ENCODE measurements around the gene SPHK1.

The SPHK1 gene

DNA sequence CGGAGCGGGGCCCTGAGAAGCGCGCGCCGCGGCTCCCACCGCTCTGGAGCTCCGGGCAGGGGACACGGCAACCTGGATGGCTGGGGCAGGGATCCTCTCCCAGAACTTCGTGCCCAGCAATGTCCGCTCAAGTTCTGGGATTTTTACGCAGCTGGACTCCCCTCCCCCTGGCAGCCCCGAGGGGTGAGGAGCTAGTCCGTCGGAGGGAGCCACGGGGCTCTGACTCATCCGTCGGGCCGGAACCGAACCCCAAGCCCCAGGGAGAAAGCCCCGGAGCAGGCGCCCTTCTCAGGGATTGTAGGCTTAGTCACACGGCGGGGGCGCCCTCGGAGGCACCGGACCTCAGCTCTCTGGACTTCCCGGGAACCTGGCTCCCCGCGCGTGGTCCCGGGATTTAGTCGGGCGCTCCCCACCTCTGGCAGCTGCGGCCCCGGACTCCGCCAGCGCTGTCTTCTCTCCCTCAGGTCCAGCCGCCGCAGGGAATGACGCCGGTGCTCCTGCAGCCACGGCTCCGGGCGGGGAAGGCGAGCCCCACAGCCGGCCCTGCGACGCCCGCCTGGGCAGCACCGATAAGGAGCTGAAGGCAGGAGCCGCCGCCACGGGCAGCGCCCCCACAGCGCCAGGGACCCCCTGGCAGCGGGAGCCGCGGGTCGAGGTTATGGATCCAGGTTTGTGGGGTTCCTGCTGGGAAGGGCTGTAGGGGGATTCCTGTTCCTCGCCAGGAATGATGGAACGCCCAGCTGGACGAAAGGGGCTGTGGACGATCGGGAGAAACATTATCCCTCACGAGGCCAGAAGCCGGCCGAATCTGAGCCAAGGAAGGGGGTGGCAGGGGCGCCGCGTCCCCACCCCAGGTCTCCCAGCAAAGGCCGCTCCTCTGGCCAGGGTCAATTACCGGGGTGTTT is 830 bp downstream of the SPHK1 start:
- peak; percentile 41 for DNase-seq (ENCODE audit: low read depth)

- DNase-seq (ENCODE audit: low read depth), result peak; percentile 76
Measured at GRCh38 chr17:76385892-76386786, 1.7 kb downstream of the SPHK1 start.

DNA sequence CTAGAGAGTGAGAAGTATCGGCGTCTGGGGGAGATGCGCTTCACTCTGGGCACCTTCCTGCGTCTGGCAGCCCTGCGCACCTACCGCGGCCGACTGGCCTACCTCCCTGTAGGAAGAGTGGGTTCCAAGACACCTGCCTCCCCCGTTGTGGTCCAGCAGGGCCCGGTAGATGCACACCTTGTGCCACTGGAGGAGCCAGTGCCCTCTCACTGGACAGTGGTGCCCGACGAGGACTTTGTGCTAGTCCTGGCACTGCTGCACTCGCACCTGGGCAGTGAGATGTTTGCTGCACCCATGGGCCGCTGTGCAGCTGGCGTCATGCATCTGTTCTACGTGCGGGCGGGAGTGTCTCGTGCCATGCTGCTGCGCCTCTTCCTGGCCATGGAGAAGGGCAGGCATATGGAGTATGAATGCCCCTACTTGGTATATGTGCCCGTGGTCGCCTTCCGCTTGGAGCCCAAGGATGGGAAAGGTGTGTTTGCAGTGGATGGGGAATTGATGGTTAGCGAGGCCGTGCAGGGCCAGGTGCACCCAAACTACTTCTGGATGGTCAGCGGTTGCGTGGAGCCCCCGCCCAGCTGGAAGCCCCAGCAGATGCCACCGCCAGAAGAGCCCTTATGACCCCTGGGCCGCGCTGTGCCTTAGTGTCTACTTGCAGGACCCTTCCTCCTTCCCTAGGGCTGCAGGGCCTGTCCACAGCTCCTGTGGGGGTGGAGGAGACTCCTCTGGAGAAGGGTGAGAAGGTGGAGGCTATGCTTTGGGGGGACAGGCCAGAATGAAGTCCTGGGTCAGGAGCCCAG is 2.8 kb downstream of the SPHK1 start:
- DNase-seq (ENCODE audit: low read depth), result no peak

GRCh38 chr17:76388966-76389888 is 4.8 kb downstream of the SPHK1 start:
- no peak for DNase-seq (ENCODE audit: low read depth)

GRCh38 chr17:76390003-76390421 is 5.6 kb downstream of the SPHK1 start:
- no peak for DNase-seq (ENCODE audit: low read depth)

GRCh38 chr17:76391200-76391715 is 6.8 kb downstream of the SPHK1 start:
- DNase-seq (ENCODE audit: low read depth), result no peak

GRCh38 chr17:76394166-76394565 is 9.8 kb downstream of the SPHK1 start:
- DNase-seq (ENCODE audit: low read depth), result no peak

- no peak for DNase-seq (ENCODE audit: low read depth)
Measured at GRCh38 chr17:76395980-76396379, 11.6 kb downstream of the SPHK1 start.

DNA sequence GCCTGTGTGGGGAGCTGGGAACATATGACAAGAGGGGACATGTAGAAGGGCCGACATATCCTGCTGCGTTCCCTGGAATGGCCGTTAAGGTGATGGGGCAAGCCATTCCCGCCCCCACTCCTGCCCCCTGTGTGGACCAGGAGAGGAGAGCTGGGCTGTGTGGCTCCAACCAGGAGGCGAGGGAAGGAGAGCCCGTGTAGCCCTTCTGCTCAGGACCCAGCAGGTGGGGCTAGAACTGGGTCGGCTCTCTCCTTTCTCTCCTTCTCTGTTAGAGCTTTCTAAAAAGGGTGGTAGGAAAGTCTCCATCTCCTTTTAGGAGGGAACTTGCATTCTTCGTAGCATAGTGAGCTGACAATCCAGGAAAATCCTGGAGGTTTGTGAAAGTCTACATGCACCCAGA is 12.8 kb downstream of the SPHK1 start:
- DNase-seq (ENCODE audit: low read depth), result no peak

GRCh38 chr17:76397687-76398522 is 13.5 kb downstream of the SPHK1 start:
- DNase-seq (ENCODE audit: low read depth), result peak; percentile 76

DNA sequence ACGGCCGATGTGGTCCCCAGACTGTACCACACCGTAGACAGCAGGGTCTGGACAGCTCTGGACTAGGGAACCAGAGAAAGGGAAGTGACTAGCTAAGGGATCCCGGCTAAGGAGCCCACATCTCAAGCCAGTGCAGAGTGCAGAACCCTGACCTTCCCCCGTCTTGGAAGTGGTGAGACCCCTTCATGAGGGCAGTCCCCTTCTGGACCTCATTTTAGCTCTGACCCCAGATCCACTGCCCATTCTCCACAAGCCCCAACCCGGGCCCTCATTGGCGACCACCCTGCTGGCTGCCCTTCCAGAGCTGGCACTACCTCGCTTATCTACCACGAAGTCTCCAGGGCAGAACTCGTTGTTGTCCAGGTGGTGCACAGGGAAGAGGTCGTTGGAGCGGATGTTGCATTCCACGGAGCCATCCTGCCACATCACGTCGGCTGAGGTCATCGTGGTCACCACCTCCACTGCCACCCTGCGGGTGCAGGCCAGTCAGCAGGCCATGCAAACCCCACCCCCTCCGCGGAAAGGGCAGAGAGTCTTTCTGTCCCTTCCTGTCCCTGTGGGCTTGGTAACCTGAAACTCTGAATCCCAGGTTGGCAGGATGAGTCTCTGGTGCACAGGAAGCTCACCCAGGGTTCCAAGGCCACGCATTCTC is 14.2 kb downstream of the SPHK1 start:
- no peak for DNase-seq (ENCODE audit: low read depth)

DNA sequence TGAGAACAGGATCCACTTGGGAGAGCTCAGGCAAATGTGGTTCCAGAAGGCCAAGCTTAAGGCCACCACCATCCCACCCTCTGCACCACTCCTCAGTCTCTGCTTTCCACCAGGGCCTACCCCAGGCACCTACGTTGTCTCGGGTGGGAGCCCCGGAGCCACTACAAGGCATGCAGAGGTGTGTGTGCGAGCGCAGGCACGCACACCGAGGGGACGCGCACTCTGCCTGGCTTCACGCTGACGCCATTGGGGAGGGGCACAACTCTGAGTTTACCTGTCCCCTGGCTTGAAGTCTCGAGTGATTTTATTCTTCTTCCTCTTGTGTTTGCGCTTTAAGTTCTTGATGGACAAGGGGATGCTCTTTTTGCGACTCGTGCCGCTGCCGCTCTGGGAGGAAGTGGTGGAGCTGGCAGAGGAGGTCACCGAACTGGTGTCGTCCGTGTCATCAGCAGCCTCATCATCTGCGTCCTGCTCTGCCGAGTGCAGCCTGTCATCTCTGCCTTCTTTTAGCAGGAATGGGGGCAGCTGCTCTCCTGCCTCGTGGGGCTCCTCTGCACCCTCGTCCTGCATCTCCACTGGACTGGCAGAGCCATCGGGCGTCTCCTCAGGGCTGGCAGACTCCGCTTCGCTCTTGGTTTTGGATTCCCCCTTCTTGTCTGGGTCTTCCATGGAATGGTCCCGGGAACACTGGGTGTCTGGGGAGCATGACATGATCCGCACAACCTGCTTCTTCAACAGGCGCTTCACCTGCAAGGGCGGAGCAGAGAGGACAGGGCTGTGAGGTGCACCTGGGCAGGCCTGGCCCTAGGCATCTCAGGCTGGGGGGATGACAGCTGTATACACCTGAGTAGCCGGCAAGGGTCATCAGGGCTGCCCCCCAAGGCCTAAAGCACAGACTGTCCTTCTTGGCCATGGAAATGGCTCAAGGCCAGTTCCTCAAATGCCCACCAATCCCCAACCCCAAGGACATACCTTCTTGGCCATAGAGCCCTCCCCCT is 15.1 kb downstream of the SPHK1 start:
- DNase-seq (ENCODE audit: low read depth), result no peak

GRCh38 chr17:76402711-76403110 is 18.3 kb downstream of the SPHK1 start:
- DNase-seq (ENCODE audit: low read depth), result no peak

GRCh38 chr17:76404256-76404655 is 19.8 kb downstream of the SPHK1 start:
- DNase-seq (ENCODE audit: low read depth), result no peak

- no peak for DNase-seq (ENCODE audit: low read depth)
Measured at GRCh38 chr17:76404976-76405563, 20.7 kb downstream of the SPHK1 start.

- no peak for DNase-seq (ENCODE audit: low read depth)
Measured at GRCh38 chr17:76405607-76405966, 21.2 kb downstream of the SPHK1 start.

- DNase-seq (ENCODE audit: low read depth), result no peak
Measured at GRCh38 chr17:76405967-76406647, 21.7 kb downstream of the SPHK1 start.
